Naive thymus-derived CD4-positive, alpha-beta T cell (primary cell): ENCODE data around the gene BLTP2. TPM values are rescaled to one million over a fixed set of nuclear protein-coding genes. Genes with fewer than 3 reads are reported as not detected.

Experiments used
- ATAC-seq: fragments of 150-1000 bp; cut with Tn5 transposase; 2 replicates; pipeline ENCODE4 v1.10.0; 2021; ENCODE audit warnings: mild to moderate bottlenecking, moderate library complexity
- CTCF ChIA-PET: fragments of 350-600 bp; sonication (Branson Sonifier 250); formaldehyde crosslinking; loops from one replicate; lab custom pipeline; 2021; ENCODE audit warnings: antibody characterized with exemption; lab: Charles Lee
- POLR2A ChIA-PET: fragments of 350-600 bp; sonication (Branson Sonifier 250); formaldehyde crosslinking; loops from one replicate; lab custom pipeline; 2021; ENCODE audit warnings: antibody characterized with exemption, inconsistent platforms; lab: Charles Lee
- DNase-seq, 9 donors: peaks; one replicate each; pipeline versions ENCODE4 v3.0.0 to v3.0.0-alpha.2; 2020 to 2022; ENCODE audit warnings: mixed read lengths in 1 of 9
- H3K27ac ChIP-seq: one replicate; pipeline ENCODE4 v1.7.0; 2013; ENCODE audit warnings: mild to moderate bottlenecking, low read depth, low read length, moderate library complexity
- H3K27me3 ChIP-seq, 2 donors: one replicate each; pipeline ENCODE4 v1.7.0; 2013; ENCODE audit warnings: low read length in 2 of 2, mild to moderate bottlenecking in 2 of 2, moderate library complexity in 2 of 2; ENCODE audit not compliant: control insufficient read depth in 2 of 2, insufficient read depth in 2 of 2
- H3K36me3 ChIP-seq, 3 experiments: 1 replicate in 2 of 3; 2 replicates in 1 of 3; pipeline ENCODE4 v1.7.0; 2013; ENCODE audit warnings: low read length in 3 of 3, mild to moderate bottlenecking in 3 of 3, moderate library complexity in 1 of 3; ENCODE audit not compliant: insufficient read depth in 3 of 3, control insufficient read depth in 2 of 3
- H3K4me1 ChIP-seq, 2 donors: one replicate each; pipeline ENCODE4 v1.7.0; 2013; ENCODE audit warnings: low read length in 2 of 2, mild to moderate bottlenecking in 2 of 2, moderate library complexity in 1 of 2; ENCODE audit not compliant: control insufficient read depth in 2 of 2, insufficient read depth in 2 of 2
- H3K4me3 ChIP-seq: 2 replicates; pipeline ENCODE4 v1.7.0; 2013; ENCODE audit warnings: mild to moderate bottlenecking, low read length
- H3K9me3 ChIP-seq, 3 experiments: 1 replicate in 2 of 3; 2 replicates in 1 of 3; pipeline ENCODE4 v1.7.0; 2013; ENCODE audit warnings: low read length in 3 of 3; ENCODE audit not compliant: control insufficient read depth in 2 of 3
- H3K27ac Mint-ChIP-seq, 9 donors: one replicate each; pipeline ENCODE4 v1.8.0; 2020 to 2022; ENCODE audit warnings: mixed read lengths in 9 of 9, mild to moderate bottlenecking in 8 of 9, moderate library complexity in 5 of 9, inconsistent platforms in 2 of 9
- H3K27me3 Mint-ChIP-seq, 5 donors: one replicate each; pipeline ENCODE4 v1.8.0; 2021 to 2022; ENCODE audit warnings: mixed read lengths in 5 of 5, mild to moderate bottlenecking in 1 of 5
- H3K36me3 Mint-ChIP-seq, 5 donors: one replicate each; pipeline ENCODE4 v1.8.0; 2020 to 2022; ENCODE audit warnings: mixed read lengths in 5 of 5, mild to moderate bottlenecking in 3 of 5, inconsistent platforms in 1 of 5
- H3K4me1 Mint-ChIP-seq, 7 donors: one replicate each; pipeline ENCODE4 v1.8.0; 2020 to 2022; ENCODE audit warnings: mixed read lengths in 7 of 7, mild to moderate bottlenecking in 3 of 7, inconsistent platforms in 1 of 7
- H3K4me3 Mint-ChIP-seq, 10 donors: one replicate each; pipeline ENCODE4 v1.8.0; 2020 to 2022; ENCODE audit warnings: mild to moderate bottlenecking in 10 of 10, mixed read lengths in 10 of 10, moderate library complexity in 6 of 10, inconsistent platforms in 2 of 10
- H3K9me3 Mint-ChIP-seq, 11 donors: one replicate each; pipeline ENCODE4 v1.8.0; 2020 to 2022; ENCODE audit warnings: mixed read lengths in 11 of 11, mild to moderate bottlenecking in 4 of 11, inconsistent platforms in 1 of 11, moderate library complexity in 1 of 11
- intact Hi-C, 2 donors: fragments of 100-400 bp; cut with micrococcal nuclease; formaldehyde crosslinking; loops; one replicate each; pipeline ENCODE4 v1.15.1; 2023
- polyA plus RNA-seq, 2 donors: library from polyadenylated mRNA; unstranded; fragments of 300-500 nt; fragmentation: Illumina TruSeq; gene quantifications; one replicate each; pipeline ENCODE4 v1.2.3, GENCODE V29; 2021
- total RNA-seq, 6 experiments: library from RNA in 5 of 6; stranded (reverse) in 5 of 6; gene quantifications; 1 replicate in 5 of 6; 2 replicates in 1 of 6; pipeline ENCODE4 v1.2.3 and lab custom pipeline; 2021 to 2026

BLTP2 gene
- total and polyA plus RNA-seq, 7 experiments from 2014 or later, result 30.8 to 163 (median 144) TPM

- Mint-ChIP-seq H3K27ac (no peak overlapping the region), H3K4me3 (no peak overlapping the region), H3K4me1 (peaks cover 6 to 19% (median 10%) of the 10 kb centered on the region in 7 donors), H3K9me3 (no peaks in the 10 kb centered on the region), H3K27me3 (no peaks in the 10 kb centered on the region), H3K36me3 (peaks cover 8 to 52% (median 25%) of the 10 kb centered on the region in 5 donors)
- Histone ChIP-seq H3K27ac (no peak overlapping the region), H3K4me3 (no peak overlapping the region), H3K9me3 (no peaks in the 10 kb centered on the region), H3K4me1 (no peaks in the 10 kb centered on the region), H3K36me3 (peaks cover 25 to 75% (median 59%) of the 10 kb centered on the region in 3 experiments), H3K27me3 (no peaks in the 10 kb centered on the region)
- ChIA-PET CTCF (interaction anchor here (1.1 to 1.3 kb wide), 2 partner anchors 22 to 121 kb away, joined by 3 to 4 read pairs; no protein-coding TSS in a partner anchor), POLR2A (interaction anchor here (0.7 to 2.2 kb wide), 3 partner anchors 17 to 115 kb away, joined by 3 to 8 read pairs (median 5); partner anchors contain the start of genes PIGS and SPAG5)
- intact Hi-C loops, result no loop called here
- ATAC-seq (no peak), DNase-seq (no peak)
Observed at GRCh38 chr17:28616281-28616680, 28.7 kb downstream of the BLTP2 start.

- H3K9me3 ChIP-seq, result no peaks in the 10 kb centered on the region
- H3K27ac ChIP-seq, result no peak overlapping the region
- no peak overlapping the region for H3K4me3 ChIP-seq
- H3K27me3 Mint-ChIP-seq, result no peaks in the 10 kb centered on the region
- H3K4me1 Mint-ChIP-seq, result peaks cover 6 to 19% (median 10%) of the 10 kb centered on the region in 7 donors
- no peaks in the 10 kb centered on the region for H3K27me3 ChIP-seq
- ChIA-PET CTCF (interaction anchor here (1.1 to 1.3 kb wide), 2 partner anchors 23 to 120 kb away, joined by 3 to 4 read pairs; no protein-coding TSS in a partner anchor), POLR2A (interaction anchor here (2.2 kb wide), 1 partner anchor 43 kb away, joined by 5 read pairs; the partner anchor contains the start of gene PIGS)
- H3K4me1 ChIP-seq, result no peaks in the 10 kb centered on the region
- intact Hi-C loops, result no loop called here
- H3K27ac Mint-ChIP-seq, result no peak overlapping the region
- peaks cover 24 to 66% (median 51%) of the 10 kb centered on the region in 3 experiments for H3K36me3 ChIP-seq
- H3K36me3 Mint-ChIP-seq, result peaks cover 8 to 43% (median 25%) of the 10 kb centered on the region in 5 donors
- H3K9me3 Mint-ChIP-seq, result no peaks in the 10 kb centered on the region
- DNase-seq, result no peak
- no peak for ATAC-seq
- H3K4me3 Mint-ChIP-seq, result no peak overlapping the region
Observed at GRCh38 chr17:28615260-28615940, 29.6 kb downstream of the BLTP2 start.

DNA sequence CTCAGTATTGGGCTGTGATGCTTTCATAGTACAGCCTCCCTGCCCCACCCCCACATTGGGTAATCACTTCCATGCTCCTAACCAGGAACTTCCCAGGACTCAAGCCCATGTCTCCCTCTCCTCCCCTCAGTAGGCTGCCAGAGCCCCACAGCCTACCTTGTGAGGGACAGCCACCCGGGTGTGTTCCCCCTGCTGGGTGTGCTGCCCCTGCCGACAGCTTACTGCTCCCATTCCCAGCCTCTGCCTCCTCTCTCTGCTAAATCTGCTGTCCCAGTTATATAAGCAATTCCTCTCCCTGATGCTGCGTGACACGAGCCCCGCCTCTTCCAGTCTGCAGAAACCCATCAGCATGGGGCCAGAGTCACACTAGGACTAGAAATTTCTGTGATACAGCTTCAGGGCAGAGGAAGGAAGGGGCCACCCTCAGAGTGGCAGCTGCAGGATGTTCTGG is 31.0 kb downstream of the BLTP2 start, which contains the start of gene RSKR:
Gene RSKR (minus strand): TSS at position 255 of the 451 bp plus-strand sequence. CDS start 24 bp downstream, at position 231.
- ChIA-PET CTCF (interaction anchor here (0.6 to 3.5 kb wide), 6 partner anchors 9 to 119 kb away, joined by 3 to 19 read pairs (median 5); partner anchors contain the start of gene PIGS), POLR2A (no interaction called here)
- Histone ChIP-seq H3K9me3 (no peaks in the 10 kb centered on the region), H3K27me3 (no peaks in the 10 kb centered on the region), H3K4me3 (no peak within 1 kb of the TSS), H3K27ac (no peak within 1 kb of the TSS), H3K4me1 (no peaks in the 10 kb centered on the region), H3K36me3 (peaks cover 10 to 51% (median 36%) of the 10 kb centered on the region in 3 experiments)
- Mint-ChIP-seq H3K4me1 (peaks cover 6 to 19% (median 10%) of the 10 kb centered on the region in 7 donors), H3K4me3 (no peak within 1 kb of the TSS), H3K27ac (peak within 1 kb of the TSS in 7 of 9 donors; percentile 32 to 74 (median 56)), H3K36me3 (peaks cover 10 to 35% (median 18%) of the 10 kb centered on the region in 5 donors), H3K9me3 (no peaks in the 10 kb centered on the region), H3K27me3 (no peaks in the 10 kb centered on the region)
- ATAC-seq (no peak), DNase-seq (no peak)
- intact Hi-C loops, result loop anchor here (1.0 to 5.0 kb wide), 5 partner anchors 15 to 120 kb away; partner anchors contain the start of genes ALDOC (in 1 of the 2) and SPAG5 (in 1 of the 2)

GRCh38 chr17:28612936-28613872 is 31.8 kb downstream of the BLTP2 start:
- Mint-ChIP-seq H3K36me3 (peaks cover 6 to 30% (median 13%) of the 10 kb centered on the region in 5 donors), H3K4me3 (no peak overlapping the region), H3K27me3 (no peaks in the 10 kb centered on the region), H3K4me1 (peaks cover 6 to 19% (median 10%) of the 10 kb centered on the region in 7 donors), H3K9me3 (no peaks in the 10 kb centered on the region), H3K27ac (peak overlapping the region in 6 of 9 donors; percentile 38 to 75 (median 64))
- H3K27me3 ChIP-seq, result no peaks in the 10 kb centered on the region
- POLR2A ChIA-PET, result interaction anchor here (1.0 to 1.4 kb wide), 2 partner anchors 13 to 41 kb away, joined by 3 to 5 read pairs; partner anchors contain the start of genes PIGS and SPAG5
- CTCF ChIA-PET, result interaction anchor here (0.7 to 3.5 kb wide), 10 partner anchors 13 to 120 kb away, joined by 3 to 19 read pairs (median 4); partner anchors contain the start of gene PIGS
- DNase-seq (peak in 7 of 9 donors; percentile 27 to 45 (median 41)), ATAC-seq (peak; percentile 70)
- H3K36me3 ChIP-seq, result peaks cover 5 to 44% (median 29%) of the 10 kb centered on the region in 3 experiments
- no peak overlapping the region for H3K27ac ChIP-seq
- no peak overlapping the region for H3K4me3 ChIP-seq
- H3K9me3 ChIP-seq, result no peaks in the 10 kb centered on the region
- intact Hi-C loops, result loop anchor here (1.0 to 5.0 kb wide), 5 partner anchors 14 to 119 kb away; partner anchors contain the start of genes ALDOC (in 1 of the 2) and SPAG5 (in 1 of the 2)
- no peaks in the 10 kb centered on the region for H3K4me1 ChIP-seq

DNA sequence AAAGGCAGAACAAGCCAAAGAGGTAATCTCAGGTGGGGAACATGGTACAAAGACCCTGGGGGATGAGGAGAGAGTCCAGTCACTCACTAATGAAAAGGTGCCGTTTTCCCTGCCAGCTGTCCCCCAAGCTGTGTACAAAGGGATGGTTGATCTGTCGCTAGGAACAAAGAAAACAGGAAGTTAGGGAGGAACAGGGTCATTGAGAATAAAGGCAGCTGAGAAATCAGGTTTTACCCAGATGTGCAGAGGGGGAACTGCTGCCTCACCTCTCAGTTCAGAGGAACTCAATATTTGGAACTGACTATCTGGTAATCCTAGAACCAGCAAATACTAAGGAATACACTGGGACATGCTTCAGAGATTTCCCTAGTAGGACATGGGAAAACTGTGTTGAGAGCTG is 32.4 kb downstream of the BLTP2 start:
- Histone ChIP-seq H3K4me1 (no peaks in the 10 kb centered on the region), H3K9me3 (no peaks in the 10 kb centered on the region), H3K36me3 (peaks cover 5 to 40% (median 26%) of the 10 kb centered on the region in 3 experiments), H3K27me3 (no peaks in the 10 kb centered on the region), H3K4me3 (no peak overlapping the region), H3K27ac (no peak overlapping the region)
- DNase-seq (no peak), ATAC-seq (no peak)
- POLR2A ChIA-PET, result interaction anchor here (1.0 to 1.4 kb wide), 2 partner anchors 13 to 41 kb away, joined by 3 to 5 read pairs; partner anchors contain the start of genes PIGS and SPAG5
- CTCF ChIA-PET, result interaction anchor here (0.7 to 3.5 kb wide), 8 partner anchors 12 to 120 kb away, joined by 3 to 19 read pairs (median 4); partner anchors contain the start of gene PIGS
- peak overlapping the region in 7 of 9 donors; percentile 3 to 84 (median 57) for H3K27ac Mint-ChIP-seq
- H3K9me3 Mint-ChIP-seq, result no peaks in the 10 kb centered on the region
- intact Hi-C loops, result loop anchor here in 1 of 2 donors (5.0 kb wide), 1 partner anchor 35 kb away; the partner anchor contains the start of gene ALDOC
- H3K27me3 Mint-ChIP-seq, result no peaks in the 10 kb centered on the region
- H3K4me1 Mint-ChIP-seq, result peaks cover 6 to 19% (median 10%) of the 10 kb centered on the region in 7 donors
- H3K36me3 Mint-ChIP-seq, result peaks cover 5 to 29% (median 13%) of the 10 kb centered on the region in 5 donors
- no peak overlapping the region for H3K4me3 Mint-ChIP-seq
